ENCODE measurements around the gene CTCFL. TPM values are rescaled to one million over a fixed set of nuclear protein-coding genes. Genes with fewer than 3 reads are reported as not detected.

CTCFL gene
- total and polyA plus RNA-seq, 2 of the 13 experiments (the other 11 are each of a cell fraction or from before 2014, with no cell fraction given) = 0.04 TPM; not detected in 1

DNA sequence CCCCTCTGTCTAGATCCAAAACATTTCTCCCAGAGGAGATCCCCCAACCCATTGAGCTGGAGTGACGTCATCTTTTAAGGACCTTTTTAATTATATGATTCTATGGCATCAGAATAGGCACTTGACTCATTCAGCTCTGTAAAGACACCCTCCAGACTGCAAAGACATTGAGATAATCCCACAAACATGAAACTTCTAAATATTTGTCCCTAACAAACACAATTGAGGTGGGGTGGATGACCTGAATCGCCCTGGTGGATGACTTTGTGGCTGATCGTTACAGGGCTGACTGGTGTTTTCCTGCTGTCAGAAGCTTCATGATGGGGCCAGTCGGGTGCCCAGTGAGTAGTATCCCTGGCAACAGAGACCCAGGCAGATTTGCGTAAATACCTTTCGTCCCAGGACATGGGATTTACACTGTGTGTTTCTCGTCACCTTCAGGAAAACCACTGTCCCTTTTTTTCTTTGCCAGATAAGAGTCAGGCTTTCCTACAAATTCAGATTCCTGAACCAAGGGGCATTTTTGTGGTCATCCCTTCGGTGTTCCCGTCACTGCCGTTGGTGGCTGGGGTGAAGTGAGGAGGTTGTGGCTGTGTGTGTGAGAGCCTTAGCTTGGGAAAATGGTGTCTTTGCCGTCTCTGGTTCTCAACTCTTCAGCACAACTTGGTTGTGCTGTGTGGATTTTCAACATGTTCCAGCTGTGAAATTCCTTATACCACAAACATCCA lies 30.7 kb upstream of the CTCFL start (continued):
- no peak for TF ChIP-seq ZNF326 (CRISPR knock-in tag; IDR thresholded peaks at IDR 0.05; ENCODE audit: borderline replicate concordance)
- TF ChIP-seq, protein P1, sequence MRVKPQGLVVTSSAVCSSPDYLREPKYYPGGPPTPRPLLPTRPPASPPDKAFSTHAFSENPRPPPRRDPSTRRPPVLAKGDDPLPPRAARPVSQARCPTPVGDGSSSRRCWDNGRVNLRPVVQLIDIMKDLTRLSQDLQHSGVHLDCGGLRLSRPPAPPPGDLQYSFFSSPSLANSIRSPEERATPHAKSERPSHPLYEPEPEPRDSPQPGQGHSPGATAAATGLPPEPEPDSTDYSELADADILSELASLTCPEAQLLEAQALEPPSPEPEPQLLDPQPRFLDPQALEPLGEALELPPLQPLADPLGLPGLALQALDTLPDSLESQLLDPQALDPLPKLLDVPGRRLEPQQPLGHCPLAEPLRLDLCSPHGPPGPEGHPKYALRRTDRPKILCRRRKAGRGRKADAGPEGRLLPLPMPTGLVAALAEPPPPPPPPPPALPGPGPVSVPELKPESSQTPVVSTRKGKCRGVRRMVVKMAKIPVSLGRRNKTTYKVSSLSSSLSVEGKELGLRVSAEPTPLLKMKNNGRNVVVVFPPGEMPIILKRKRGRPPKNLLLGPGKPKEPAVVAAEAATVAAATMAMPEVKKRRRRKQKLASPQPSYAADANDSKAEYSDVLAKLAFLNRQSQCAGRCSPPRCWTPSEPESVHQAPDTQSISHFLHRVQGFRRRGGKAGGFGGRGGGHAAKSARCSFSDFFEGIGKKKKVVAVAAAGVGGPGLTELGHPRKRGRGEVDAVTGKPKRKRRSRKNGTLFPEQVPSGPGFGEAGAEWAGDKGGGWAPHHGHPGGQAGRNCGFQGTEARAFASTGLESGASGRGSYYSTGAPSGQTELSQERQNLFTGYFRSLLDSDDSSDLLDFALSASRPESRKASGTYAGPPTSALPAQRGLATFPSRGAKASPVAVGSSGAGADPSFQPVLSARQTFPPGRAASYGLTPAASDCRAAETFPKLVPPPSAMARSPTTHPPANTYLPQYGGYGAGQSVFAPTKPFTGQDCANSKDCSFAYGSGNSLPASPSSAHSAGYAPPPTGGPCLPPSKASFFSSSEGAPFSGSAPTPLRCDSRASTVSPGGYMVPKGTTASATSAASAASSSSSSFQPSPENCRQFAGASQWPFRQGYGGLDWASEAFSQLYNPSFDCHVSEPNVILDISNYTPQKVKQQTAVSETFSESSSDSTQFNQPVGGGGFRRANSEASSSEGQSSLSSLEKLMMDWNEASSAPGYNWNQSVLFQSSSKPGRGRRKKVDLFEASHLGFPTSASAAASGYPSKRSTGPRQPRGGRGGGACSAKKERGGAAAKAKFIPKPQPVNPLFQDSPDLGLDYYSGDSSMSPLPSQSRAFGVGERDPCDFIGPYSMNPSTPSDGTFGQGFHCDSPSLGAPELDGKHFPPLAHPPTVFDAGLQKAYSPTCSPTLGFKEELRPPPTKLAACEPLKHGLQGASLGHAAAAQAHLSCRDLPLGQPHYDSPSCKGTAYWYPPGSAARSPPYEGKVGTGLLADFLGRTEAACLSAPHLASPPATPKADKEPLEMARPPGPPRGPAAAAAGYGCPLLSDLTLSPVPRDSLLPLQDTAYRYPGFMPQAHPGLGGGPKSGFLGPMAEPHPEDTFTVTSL (CRISPR knock-in tag; IDR thresholded peaks at IDR 0.05; ENCODE audit: borderline replicate concordance) = peak; percentile 73
- TF ChIP-seq, protein P2, sequence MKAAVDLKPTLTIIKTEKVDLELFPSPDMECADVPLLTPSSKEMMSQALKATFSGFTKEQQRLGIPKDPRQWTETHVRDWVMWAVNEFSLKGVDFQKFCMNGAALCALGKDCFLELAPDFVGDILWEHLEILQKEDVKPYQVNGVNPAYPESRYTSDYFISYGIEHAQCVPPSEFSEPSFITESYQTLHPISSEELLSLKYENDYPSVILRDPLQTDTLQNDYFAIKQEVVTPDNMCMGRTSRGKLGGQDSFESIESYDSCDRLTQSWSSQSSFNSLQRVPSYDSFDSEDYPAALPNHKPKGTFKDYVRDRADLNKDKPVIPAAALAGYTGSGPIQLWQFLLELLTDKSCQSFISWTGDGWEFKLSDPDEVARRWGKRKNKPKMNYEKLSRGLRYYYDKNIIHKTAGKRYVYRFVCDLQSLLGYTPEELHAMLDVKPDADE (CRISPR knock-in tag; IDR thresholded peaks at IDR 0.05) = no peak
- TF ChIP-seq, protein P3, sequence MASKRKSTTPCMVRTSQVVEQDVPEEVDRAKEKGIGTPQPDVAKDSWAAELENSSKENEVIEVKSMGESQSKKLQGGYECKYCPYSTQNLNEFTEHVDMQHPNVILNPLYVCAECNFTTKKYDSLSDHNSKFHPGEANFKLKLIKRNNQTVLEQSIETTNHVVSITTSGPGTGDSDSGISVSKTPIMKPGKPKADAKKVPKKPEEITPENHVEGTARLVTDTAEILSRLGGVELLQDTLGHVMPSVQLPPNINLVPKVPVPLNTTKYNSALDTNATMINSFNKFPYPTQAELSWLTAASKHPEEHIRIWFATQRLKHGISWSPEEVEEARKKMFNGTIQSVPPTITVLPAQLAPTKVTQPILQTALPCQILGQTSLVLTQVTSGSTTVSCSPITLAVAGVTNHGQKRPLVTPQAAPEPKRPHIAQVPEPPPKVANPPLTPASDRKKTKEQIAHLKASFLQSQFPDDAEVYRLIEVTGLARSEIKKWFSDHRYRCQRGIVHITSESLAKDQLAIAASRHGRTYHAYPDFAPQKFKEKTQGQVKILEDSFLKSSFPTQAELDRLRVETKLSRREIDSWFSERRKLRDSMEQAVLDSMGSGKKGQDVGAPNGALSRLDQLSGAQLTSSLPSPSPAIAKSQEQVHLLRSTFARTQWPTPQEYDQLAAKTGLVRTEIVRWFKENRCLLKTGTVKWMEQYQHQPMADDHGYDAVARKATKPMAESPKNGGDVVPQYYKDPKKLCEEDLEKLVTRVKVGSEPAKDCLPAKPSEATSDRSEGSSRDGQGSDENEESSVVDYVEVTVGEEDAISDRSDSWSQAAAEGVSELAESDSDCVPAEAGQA (IDR thresholded peaks at IDR 0.05; ENCODE audit: low read depth) = no peak
- TF ChIP-seq, protein P3 (CRISPR knock-in tag; IDR thresholded peaks at IDR 0.05; ENCODE audit: borderline replicate concordance) = no peak
- no peak for TF ChIP-seq ZNF124 (CRISPR knock-in tag; IDR thresholded peaks at IDR 0.05)
- TF ChIP-seq, protein P4, sequence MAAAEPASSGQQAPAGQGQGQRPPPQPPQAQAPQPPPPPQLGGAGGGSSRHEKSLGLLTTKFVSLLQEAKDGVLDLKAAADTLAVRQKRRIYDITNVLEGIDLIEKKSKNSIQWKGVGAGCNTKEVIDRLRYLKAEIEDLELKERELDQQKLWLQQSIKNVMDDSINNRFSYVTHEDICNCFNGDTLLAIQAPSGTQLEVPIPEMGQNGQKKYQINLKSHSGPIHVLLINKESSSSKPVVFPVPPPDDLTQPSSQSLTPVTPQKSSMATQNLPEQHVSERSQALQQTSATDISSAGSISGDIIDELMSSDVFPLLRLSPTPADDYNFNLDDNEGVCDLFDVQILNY (CRISPR knock-in tag; conservative IDR thresholded peaks at IDR 0.05) = no peak
- TF ChIP-seq XRCC5 (optimal IDR thresholded peaks at IDR 0.05; ENCODE audit: low read length) = no peak
- no peak for TF ChIP-seq ATM (IDR thresholded peaks at IDR 0.05; ENCODE audit: borderline replicate concordance)
- no peak for TF ChIP-seq JUNB (CRISPR knock-in tag; IDR thresholded peaks at IDR 0.05; ENCODE audit: borderline replicate concordance)
- TF ChIP-seq ZNF276 (CRISPR knock-in tag; IDR thresholded peaks at IDR 0.05; ENCODE audit: low read depth) = no peak
- no peak for TF ChIP-seq ZNF354B (CRISPR knock-in tag; IDR thresholded peaks at IDR 0.05)
- 0 out of 2 replicates have a peak, but pooled peaks have one; percentile 10 for TF ChIP-seq ZNF317 (CRISPR knock-in tag; IDR thresholded peaks at IDR 0.05)
